ENCODE data around the gene KRTAP23-1. TPM values are rescaled to one million over a fixed set of nuclear protein-coding genes. Genes with fewer than 3 reads are reported as not detected.

Gene KRTAP23-1
- polyA plus RNA-seq, 1 experiment = not detected

DNA sequence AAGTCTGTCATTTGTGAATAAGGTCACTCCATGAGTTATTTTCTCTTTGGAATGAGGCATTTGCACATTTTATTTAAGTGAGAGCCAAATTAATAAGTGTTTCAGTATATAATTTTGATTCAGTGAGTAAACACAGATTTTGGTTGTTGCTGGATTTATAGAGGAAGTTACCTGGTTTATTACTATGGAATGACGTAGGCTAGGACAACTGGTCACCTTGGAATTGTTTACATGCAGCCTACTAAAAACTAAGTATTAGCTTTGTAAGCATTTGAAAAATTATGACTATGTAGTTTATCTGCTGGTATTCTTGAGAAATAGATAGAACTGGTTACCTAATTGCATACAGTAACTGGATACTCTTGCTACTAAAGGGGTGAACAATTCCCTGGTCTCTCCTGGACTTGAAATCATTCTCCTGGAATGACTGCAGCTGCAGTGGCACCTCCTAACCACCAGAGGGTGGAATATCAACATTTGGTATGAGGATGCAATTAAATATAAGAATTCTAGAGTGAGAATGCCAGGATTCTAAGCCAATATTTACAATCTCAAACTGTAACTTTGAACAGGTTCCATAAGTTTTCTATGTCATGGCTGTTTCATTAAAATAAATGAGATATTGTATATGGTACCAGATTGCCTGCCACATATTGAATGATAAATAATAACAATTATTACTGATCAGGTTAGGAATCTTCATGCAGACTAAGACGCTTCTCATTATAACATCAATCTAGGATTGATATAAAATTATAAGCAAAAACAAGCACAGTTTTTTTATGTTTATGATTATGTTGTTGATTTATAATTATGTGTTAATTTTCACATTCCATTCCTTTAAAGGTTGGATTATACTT is 7.5 kb downstream of the KRTAP23-1 start:
- Histone ChIP-seq H3K4me3 (ENCODE audit: low read depth, low read length) (no peak overlapping the region), H3K36me3 (ENCODE audit: control insufficient read depth, insufficient read depth, low read length) (no peaks in the 10 kb centered on the region), H3K27me3 (ENCODE audit: control insufficient read depth, insufficient read depth, low read length) (no peaks in the 10 kb centered on the region)
- ChIA-PET POLR2A (no interaction called here), CTCF (interaction anchor here (1.1 kb wide), 1 partner anchor 12 kb away, joined by 4 read pairs; no protein-coding TSS in a partner anchor)
- TF ChIP-seq, protein P1, sequence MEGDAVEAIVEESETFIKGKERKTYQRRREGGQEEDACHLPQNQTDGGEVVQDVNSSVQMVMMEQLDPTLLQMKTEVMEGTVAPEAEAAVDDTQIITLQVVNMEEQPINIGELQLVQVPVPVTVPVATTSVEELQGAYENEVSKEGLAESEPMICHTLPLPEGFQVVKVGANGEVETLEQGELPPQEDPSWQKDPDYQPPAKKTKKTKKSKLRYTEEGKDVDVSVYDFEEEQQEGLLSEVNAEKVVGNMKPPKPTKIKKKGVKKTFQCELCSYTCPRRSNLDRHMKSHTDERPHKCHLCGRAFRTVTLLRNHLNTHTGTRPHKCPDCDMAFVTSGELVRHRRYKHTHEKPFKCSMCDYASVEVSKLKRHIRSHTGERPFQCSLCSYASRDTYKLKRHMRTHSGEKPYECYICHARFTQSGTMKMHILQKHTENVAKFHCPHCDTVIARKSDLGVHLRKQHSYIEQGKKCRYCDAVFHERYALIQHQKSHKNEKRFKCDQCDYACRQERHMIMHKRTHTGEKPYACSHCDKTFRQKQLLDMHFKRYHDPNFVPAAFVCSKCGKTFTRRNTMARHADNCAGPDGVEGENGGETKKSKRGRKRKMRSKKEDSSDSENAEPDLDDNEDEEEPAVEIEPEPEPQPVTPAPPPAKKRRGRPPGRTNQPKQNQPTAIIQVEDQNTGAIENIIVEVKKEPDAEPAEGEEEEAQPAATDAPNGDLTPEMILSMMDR (IDR thresholded peaks at IDR 0.05; ENCODE audit: insufficient read depth, low read depth, low read length) = peak; percentile 52
- no peak for DNase-seq (ENCODE audit: low read depth)

DNA sequence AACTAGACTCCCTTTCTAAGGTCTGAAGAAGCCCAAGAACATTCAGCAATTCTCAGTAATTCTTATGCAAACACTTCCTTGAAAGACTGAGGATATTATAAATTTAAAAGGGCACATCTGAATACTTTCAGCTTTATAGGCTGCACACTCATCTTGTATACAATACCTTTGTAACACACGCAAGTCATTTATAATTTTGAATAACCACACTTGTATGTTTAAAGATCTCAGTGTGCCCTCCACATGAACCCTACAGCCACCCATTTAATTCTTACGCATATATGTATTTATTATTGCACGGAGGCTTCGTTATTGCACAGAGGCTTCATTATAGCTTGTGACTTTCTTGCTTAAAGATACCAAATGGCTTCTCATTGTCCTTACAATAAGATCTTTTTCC is 9.7 kb downstream of the KRTAP23-1 start:
- Histone ChIP-seq H3K27me3 (ENCODE audit: control insufficient read depth, insufficient read depth, low read length) (no peaks in the 10 kb centered on the region), H3K36me3 (ENCODE audit: control insufficient read depth, insufficient read depth, low read length) (no peaks in the 10 kb centered on the region), H3K4me3 (ENCODE audit: low read depth, low read length) (no peak overlapping the region)
- TF ChIP-seq, protein P1 (IDR thresholded peaks at IDR 0.05; ENCODE audit: insufficient read depth, low read depth, low read length) = no peak
- POLR2A ChIA-PET = no interaction called here
- DNase-seq (ENCODE audit: low read depth) = no peak
- CTCF ChIA-PET = interaction anchor here (0.6 to 0.7 kb wide), 2 partner anchors 747 to 812 kb away, joined by 3 read pairs; no protein-coding TSS in a partner anchor

DNA sequence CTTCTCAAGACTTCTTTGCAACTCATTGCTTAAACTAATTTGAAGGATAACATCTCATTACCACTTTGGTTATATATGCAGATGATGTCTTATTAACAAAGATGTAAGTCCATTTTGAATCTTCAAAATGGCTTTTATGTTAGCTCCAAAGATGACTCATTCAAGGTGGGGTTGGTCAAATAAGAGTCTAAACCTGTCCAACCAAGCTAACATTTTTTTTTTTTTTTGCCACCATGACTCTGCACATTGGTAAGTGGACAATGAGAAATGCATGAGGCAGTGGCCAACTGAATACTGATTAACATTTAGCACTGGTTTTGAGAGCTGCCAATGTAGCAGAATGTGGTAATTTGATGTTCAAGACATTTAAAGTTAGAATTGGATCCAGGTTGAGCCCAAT is 10.6 kb downstream of the KRTAP23-1 start:
- POLR2A ChIA-PET = no interaction called here
- no peaks in the 10 kb centered on the region for H3K36me3 ChIP-seq (ENCODE audit: control insufficient read depth, insufficient read depth, low read length)
- DNase-seq (ENCODE audit: low read depth) = no peak
- no peak overlapping the region for H3K4me3 ChIP-seq (ENCODE audit: low read depth, low read length)
- TF ChIP-seq, protein P1 (IDR thresholded peaks at IDR 0.05; ENCODE audit: insufficient read depth, low read depth, low read length) = no peak
- CTCF ChIA-PET = interaction anchor here (0.6 kb wide), 1 partner anchor 217 kb away, joined by 3 read pairs; no protein-coding TSS in a partner anchor
- no peaks in the 10 kb centered on the region for H3K27me3 ChIP-seq (ENCODE audit: control insufficient read depth, insufficient read depth, low read length)

DNA sequence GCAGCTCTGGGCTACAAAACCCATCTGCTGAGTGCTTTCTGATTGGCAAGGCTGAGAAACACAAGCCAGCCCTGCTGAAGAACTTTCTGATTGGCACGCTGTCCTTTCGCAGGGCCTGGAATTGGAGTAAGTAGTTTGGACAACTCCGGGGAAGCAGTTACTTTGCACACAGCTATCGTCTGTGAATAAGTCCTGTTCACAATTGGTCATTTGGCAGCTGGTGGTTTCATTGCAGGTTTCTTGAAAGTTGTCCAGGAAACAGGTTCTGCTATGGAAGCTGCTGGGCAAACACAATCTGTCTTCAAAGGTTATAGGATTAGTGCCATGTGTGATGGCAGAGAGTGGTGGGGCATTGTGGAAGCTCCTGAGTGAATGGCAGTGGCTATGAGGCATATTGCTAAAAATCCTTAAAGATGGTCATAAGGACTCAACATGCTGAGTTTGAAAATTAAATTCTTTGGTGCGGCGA is 11.1 kb downstream of the KRTAP23-1 start, which contains the start of gene KRTAP27-1:
Gene KRTAP27-1 (minus strand): TSS at position 419 of the 469 bp plus-strand sequence. CDS start 26 bp downstream, at position 393.
- CTCF ChIA-PET = interaction anchor here (0.6 kb wide), 1 partner anchor 218 kb away, joined by 3 read pairs; no protein-coding TSS in a partner anchor
- no peak for DNase-seq (ENCODE audit: low read depth)
- TF ChIP-seq, protein P1 (IDR thresholded peaks at IDR 0.05; ENCODE audit: insufficient read depth, low read depth, low read length) = no peak
- no peaks in the 10 kb centered on the region for H3K27me3 ChIP-seq (ENCODE audit: control insufficient read depth, insufficient read depth, low read length)
- H3K36me3 ChIP-seq (ENCODE audit: control insufficient read depth, insufficient read depth, low read length) = no peaks in the 10 kb centered on the region
- no peak within 1 kb of the TSS for H3K4me3 ChIP-seq (ENCODE audit: low read depth, low read length)
- POLR2A ChIA-PET = no interaction called here

DNA sequence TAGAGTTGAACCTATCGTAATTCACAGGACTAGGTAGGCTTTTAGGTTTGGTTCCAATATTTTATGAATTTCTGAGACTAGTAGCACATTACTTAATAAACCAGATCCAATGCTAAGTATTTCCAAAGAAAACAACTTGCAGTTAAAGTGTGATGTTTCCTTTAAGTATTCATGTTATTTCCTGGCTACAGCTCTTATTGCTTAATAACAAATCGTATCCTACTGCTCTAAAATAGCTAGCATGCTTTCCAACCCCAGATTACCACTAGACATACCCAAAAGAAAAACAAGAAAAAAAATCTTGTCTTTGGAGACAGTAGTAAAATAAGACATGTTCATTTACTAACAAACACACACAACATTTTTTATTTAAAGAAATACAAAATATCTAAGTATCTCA is 11.8 kb downstream of the KRTAP23-1 start:
- CTCF ChIA-PET = no interaction called here
- DNase-seq (ENCODE audit: low read depth) = no peak

More for the DNA sequence above, 11.8 kb downstream of the KRTAP23-1 start:
- TF ChIP-seq, protein P1 (IDR thresholded peaks at IDR 0.05; ENCODE audit: insufficient read depth, low read depth, low read length) = no peak
- Histone ChIP-seq H3K27me3 (ENCODE audit: control insufficient read depth, insufficient read depth, low read length) (no peaks in the 10 kb centered on the region), H3K4me3 (ENCODE audit: low read depth, low read length) (no peak overlapping the region), H3K36me3 (ENCODE audit: control insufficient read depth, insufficient read depth, low read length) (no peaks in the 10 kb centered on the region)
- POLR2A ChIA-PET = no interaction called here
